CD4-positive, alpha-beta T cell treated with Interleukin-4 for 4 hours (primary cell): ENCODE results near the gene LMF1.

ENCODE experiments used
- DNase-seq: peaks from one replicate; pipeline ENCODE4 v3.0.0-alpha.2; 2020

Gene LMF1

DNA sequence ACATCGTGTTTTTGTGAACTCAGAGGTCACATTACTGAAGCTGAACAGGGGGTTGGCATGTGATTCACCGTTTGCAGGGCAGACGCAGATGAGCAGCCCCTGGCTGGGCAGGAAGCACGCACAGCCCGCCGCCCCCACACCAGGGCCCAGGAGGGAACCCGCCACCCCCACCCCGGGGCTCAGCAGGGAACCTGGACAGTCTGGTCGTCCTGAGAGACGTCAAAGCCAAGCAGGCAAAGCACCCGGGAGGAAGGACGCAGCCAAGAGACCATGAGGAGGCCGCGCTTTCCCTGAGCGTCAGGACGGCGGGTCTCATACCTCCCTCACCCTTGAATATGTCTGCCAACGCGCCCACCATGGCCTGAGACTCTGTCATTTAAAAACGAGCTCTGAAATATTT, 60.6 kb downstream of the LMF1 start:
- no peak for DNase-seq

DNA sequence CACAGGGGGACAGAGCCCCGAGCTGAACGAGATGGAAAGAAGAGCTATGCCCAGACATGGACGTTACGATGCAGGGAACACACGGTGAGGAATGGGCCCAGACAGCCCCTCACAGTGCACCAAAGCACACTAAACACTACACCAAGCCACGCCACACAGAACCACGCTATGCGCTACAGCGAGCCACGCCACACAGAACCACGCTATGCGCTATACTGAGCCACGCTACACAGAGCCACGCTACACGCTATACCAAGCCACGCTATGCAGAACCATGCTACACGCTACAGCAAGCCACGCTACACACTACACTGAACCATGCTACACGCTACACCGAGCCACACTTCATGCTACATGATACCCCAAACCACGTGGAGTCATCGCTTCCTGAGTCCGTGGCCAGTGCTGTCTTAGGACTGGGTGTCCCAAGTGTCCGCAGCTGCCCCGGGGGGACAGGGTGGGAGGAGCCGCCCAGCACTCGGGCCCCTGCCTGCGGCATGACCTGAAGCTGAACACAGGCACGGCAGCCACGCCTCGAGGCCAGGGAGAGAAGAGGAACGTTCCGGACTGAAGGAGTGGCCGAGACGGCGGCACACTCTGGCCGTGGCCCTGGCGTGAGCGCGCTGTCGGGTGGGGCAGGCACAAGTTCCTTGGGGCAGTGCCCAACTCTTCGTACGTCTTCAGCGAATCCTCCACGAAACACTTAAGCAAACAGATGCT, 61.3 kb downstream of the LMF1 start:
- DNase-seq: no peak

- no peak for DNase-seq
Observed at GRCh38 chr16:908526-909155, 62.1 kb downstream of the LMF1 start.

- no peak for DNase-seq
Observed at GRCh38 chr16:907842-908241, 62.9 kb downstream of the LMF1 start.

GRCh38 chr16:907361-907760, 63.4 kb downstream of the LMF1 start:
- no peak for DNase-seq

GRCh38 chr16:906296-906695, 64.5 kb downstream of the LMF1 start:
- no peak for DNase-seq

GRCh38 chr16:901715-902601, 68.8 kb downstream of the LMF1 start:
- no peak for DNase-seq

GRCh38 chr16:901149-901548, 69.6 kb downstream of the LMF1 start:
- DNase-seq: no peak

- no peak for DNase-seq
Observed at GRCh38 chr16:900211-900610, 70.6 kb downstream of the LMF1 start.

- no peak for DNase-seq
Observed at GRCh38 chr16:899683-900060, 71.1 kb downstream of the LMF1 start.

- DNase-seq: no peak
Observed at GRCh38 chr16:898761-899682, 71.8 kb downstream of the LMF1 start.

- DNase-seq: no peak
Observed at GRCh38 chr16:898216-898615, 72.6 kb downstream of the LMF1 start.

- no peak for DNase-seq
Observed at GRCh38 chr16:897701-898100, 73.1 kb downstream of the LMF1 start.

DNA sequence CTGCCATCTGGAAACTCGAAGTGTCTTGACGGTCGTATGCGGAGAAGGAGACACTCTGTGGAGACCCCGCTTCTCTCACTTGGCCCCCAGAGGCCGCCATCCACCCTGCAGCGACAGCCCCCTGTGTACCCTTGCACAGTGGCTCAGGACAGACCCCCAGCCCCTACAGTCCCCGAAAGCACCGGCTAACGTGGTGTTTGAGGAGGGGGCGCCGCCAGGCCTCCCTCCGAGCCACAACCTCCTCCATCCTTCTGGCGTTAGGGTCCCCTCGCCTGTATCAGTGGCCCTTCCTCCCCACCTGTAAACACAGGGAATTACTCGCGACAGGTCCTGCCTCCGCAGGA, 73.6 kb downstream of the LMF1 start:
- DNase-seq: no peak

- DNase-seq: no peak
Observed at GRCh38 chr16:896261-897199, 74.3 kb downstream of the LMF1 start.

- no peak for DNase-seq
Observed at GRCh38 chr16:895371-895770, 75.4 kb downstream of the LMF1 start.

- DNase-seq: no peak
Observed at GRCh38 chr16:894841-895240, 75.9 kb downstream of the LMF1 start.

DNA sequence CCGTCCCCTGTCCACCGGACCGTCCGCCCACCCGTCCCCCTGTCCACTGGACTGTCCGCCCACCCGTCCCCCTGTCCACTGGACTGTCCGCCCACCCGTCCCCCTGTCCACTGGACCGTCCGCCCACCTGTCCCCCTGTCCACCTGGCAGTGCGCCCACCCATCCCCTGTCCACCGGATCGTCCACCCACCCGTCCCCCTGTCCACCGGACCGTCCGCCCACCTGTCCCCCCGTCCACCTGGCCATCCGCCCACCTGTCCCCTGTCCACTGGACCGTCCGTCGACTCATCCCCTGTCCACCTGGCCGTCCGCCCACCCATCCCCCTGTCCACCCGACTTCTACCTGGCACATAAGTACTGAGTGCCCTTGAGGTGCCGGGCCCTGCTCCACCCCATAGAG, 76.6 kb downstream of the LMF1 start:
- no peak for DNase-seq

DNA sequence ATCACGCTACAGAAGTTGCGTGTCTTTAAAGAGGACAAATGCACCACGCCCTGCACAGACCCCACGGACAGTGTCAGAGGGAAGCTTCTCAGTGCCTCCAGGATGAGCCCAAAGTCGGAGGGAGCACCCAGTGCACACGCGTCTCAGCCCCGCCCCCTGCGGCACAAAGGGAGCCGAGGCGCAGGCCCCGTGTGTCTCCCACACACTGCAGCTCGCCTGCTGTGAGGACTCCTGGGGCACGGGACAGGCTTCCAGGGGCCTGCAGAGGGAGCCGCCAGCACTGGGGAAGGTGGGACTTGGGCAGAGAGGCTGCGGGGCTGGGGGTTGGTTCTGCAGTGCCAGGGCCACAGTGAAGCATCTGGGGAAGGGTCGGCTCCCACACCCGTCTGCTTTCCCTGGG, 77.4 kb downstream of the LMF1 start:
- DNase-seq: no peak

- no peak for DNase-seq
Observed at GRCh38 chr16:892536-893255, 78.1 kb downstream of the LMF1 start.

DNA sequence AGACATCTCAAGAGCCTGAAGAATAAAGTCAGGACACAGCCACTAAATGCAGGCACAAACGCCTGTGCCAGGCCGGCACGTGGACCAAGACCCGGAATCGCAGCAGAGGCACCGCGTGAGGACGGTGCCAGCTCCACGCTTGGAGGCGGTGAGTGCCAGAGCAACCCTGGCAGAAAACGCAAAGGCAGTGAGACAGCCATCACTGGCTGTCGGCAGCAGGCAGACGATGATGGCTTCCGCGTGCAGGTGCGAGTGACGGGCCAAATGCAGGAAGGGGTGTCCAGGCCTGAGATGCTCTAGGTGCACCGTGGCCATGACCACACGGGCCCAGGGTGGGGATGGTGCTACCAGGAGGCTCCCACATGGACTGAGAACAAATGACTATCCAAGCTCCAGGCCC, 78.8 kb downstream of the LMF1 start:
- DNase-seq: no peak
